ENCODE results near the gene GLT1D1. TPM values are rescaled to one million over a fixed set of nuclear protein-coding genes. Genes with fewer than 3 reads are reported as not detected.

The GLT1D1 gene
- polyA plus RNA-seq, 1 donor: 0.91 TPM

Other genes with a start within 250 kb of the GLT1D1 start
- gene SLC15A4, start 29.5 kb upstream of the GLT1D1 start, polyA plus RNA-seq: 21.5 TPM

Measured in large intestine (tissue), 1 donor.